Fibroblast of pulmonary artery (primary cell): ENCODE data around the gene EIPR1.

Source experiments
- DNase-seq: peaks from one replicate; pipeline ENCODE4 v3.0.0-alpha.2; 2010; ENCODE audit warnings: low read depth
- H3K4me3 ChIP-seq: replicated peaks from 2 replicates; pipeline ENCODE4 v1.5.1; 2011; ENCODE audit warnings: low read depth, mild to moderate bottlenecking, control low read depth, low read length, moderate library complexity
- CTCF ChIP-seq: IDR thresholded peaks from 2 replicates; pipeline ENCODE4 v1.5.1; 2011; ENCODE audit warnings: mild to moderate bottlenecking, control low read depth, low read length, inconsistent platforms; ENCODE audit errors: missing control alignments

EIPR1 gene

GRCh38 chr2:3403587-3404334 is 26.1 kb upstream of the EIPR1 start:
- DNase-seq, result no peak
- H3K4me3 ChIP-seq, result no peak overlapping the region
- no peak for TF ChIP-seq CTCF

- TF ChIP-seq CTCF, result no peak
- DNase-seq, result peak; percentile 20
- H3K4me3 ChIP-seq, result no peak overlapping the region
Measured at GRCh38 chr2:3399829-3400228, 22.2 kb upstream of the EIPR1 start.

GRCh38 chr2:3399381-3399780 is 21.8 kb upstream of the EIPR1 start:
- TF ChIP-seq CTCF, result no peak
- H3K4me3 ChIP-seq, result no peak overlapping the region
- no peak for DNase-seq

GRCh38 chr2:3398857-3399256 is 21.2 kb upstream of the EIPR1 start:
- DNase-seq, result no peak

GRCh38 chr2:3396920-3397559 is 19.4 kb upstream of the EIPR1 start:
- TF ChIP-seq CTCF, result no peak
- DNase-seq, result no peak

More at GRCh38 chr2:3398857-3399256, 21.2 kb upstream of the EIPR1 start:
- H3K4me3 ChIP-seq, result no peak overlapping the region
- TF ChIP-seq CTCF, result no peak

GRCh38 chr2:3392216-3392615 is 14.6 kb upstream of the EIPR1 start:
- H3K4me3 ChIP-seq, result no peak overlapping the region
- DNase-seq, result no peak
- no peak for TF ChIP-seq CTCF

More at GRCh38 chr2:3396920-3397559, 19.4 kb upstream of the EIPR1 start:
- H3K4me3 ChIP-seq, result no peak overlapping the region
